HL-60 (cell line): ENCODE results near the gene MARCHF11.

Experiments used
- GABPA ChIP-seq: IDR thresholded peaks from 2 replicates; pipeline ENCODE4 v1.6.1; 2012; ENCODE audit warnings: low read depth
- SPI1 ChIP-seq: IDR thresholded peaks from 2 replicates; pipeline ENCODE4 v1.6.1; 2012; ENCODE audit warnings: low read depth, mild to moderate bottlenecking, borderline replicate concordance
- TF ChIP-seq, protein P1 (sequence below): IDR thresholded peaks from one replicate; pipeline ENCODE4 v1.5.1; 2011; ENCODE audit warnings: low read length, control low read depth, inconsistent platforms; ENCODE audit not compliant: insufficient read depth

DNA sequence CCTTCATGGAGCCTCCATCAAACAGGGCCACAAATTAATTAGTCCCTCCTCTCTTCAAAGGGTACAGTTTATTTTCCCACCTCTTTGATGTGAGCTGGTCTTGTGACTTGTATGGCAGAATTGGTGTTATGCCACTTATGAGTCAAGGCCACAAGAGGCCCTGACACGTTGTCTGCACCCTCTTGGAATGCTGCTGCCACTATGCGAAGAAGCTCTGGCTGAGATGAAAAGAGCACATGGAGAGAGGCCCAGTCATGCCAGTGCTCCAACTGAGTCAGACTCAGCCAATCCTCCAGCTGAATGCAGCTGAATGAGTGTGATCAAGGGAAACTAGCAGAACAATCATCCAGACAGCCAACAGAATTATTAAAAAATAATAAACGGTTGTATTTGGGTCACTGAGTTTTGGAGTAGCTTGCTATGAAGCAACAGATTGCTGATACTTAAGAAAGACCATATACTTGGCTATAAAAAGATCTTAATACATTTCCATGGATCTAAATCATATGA, 128.3 kb downstream of the MARCHF11 start:
- TF ChIP-seq, protein P1, sequence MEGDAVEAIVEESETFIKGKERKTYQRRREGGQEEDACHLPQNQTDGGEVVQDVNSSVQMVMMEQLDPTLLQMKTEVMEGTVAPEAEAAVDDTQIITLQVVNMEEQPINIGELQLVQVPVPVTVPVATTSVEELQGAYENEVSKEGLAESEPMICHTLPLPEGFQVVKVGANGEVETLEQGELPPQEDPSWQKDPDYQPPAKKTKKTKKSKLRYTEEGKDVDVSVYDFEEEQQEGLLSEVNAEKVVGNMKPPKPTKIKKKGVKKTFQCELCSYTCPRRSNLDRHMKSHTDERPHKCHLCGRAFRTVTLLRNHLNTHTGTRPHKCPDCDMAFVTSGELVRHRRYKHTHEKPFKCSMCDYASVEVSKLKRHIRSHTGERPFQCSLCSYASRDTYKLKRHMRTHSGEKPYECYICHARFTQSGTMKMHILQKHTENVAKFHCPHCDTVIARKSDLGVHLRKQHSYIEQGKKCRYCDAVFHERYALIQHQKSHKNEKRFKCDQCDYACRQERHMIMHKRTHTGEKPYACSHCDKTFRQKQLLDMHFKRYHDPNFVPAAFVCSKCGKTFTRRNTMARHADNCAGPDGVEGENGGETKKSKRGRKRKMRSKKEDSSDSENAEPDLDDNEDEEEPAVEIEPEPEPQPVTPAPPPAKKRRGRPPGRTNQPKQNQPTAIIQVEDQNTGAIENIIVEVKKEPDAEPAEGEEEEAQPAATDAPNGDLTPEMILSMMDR: no peak
- TF ChIP-seq SPI1: no peak
- TF ChIP-seq GABPA: no peak
